GM19372 (cell line): Measurements from ENCODE around the gene SERPINA9.

Experiments used
- ATAC-seq: cut with Tn5 transposase; IDR thresholded peaks from one replicate; pipeline ENCODE4 v1.9.1; 2021; ENCODE audit warnings: mild to moderate bottlenecking, low read depth, moderate library complexity; ENCODE audit not compliant: unreplicated experiment

SERPINA9 gene

GRCh38 chr14:94462763-94463572 lies 13.0 kb downstream of the SERPINA9 start:
- ATAC-seq = no peak

GRCh38 chr14:94462219-94462551 lies 13.8 kb downstream of the SERPINA9 start:
- no peak for ATAC-seq

GRCh38 chr14:94461526-94462218 lies 14.3 kb downstream of the SERPINA9 start:
- ATAC-seq = no peak

GRCh38 chr14:94460631-94461416 lies 15.2 kb downstream of the SERPINA9 start:
- ATAC-seq = no peak

GRCh38 chr14:94458558-94459205 lies 17.3 kb downstream of the SERPINA9 start:
- no peak for ATAC-seq

GRCh38 chr14:94458096-94458495 lies 17.9 kb downstream of the SERPINA9 start:
- no peak for ATAC-seq

GRCh38 chr14:94455928-94456327 lies 20.1 kb downstream of the SERPINA9 start:
- no peak for ATAC-seq

GRCh38 chr14:94451826-94452225 lies 24.2 kb downstream of the SERPINA9 start:
- ATAC-seq = no peak

- ATAC-seq = no peak
Measured at GRCh38 chr14:94451091-94451771, 24.8 kb downstream of the SERPINA9 start.

- no peak for ATAC-seq
Measured at GRCh38 chr14:94450722-94451090, 25.3 kb downstream of the SERPINA9 start.

GRCh38 chr14:94449930-94450329 lies 26.1 kb downstream of the SERPINA9 start:
- no peak for ATAC-seq

- ATAC-seq = no peak
Measured at GRCh38 chr14:94448071-94448808, 27.8 kb downstream of the SERPINA9 start.

- ATAC-seq = no peak
Measured at GRCh38 chr14:94447206-94447605, 28.8 kb downstream of the SERPINA9 start.

- no peak for ATAC-seq
Measured at GRCh38 chr14:94446126-94446525, 29.9 kb downstream of the SERPINA9 start.

- no peak for ATAC-seq
Measured at GRCh38 chr14:94445003-94445402, 31.0 kb downstream of the SERPINA9 start.

- ATAC-seq = no peak
Measured at GRCh38 chr14:94441531-94442205, 34.3 kb downstream of the SERPINA9 start.

- no peak for ATAC-seq
Measured at GRCh38 chr14:94441130-94441529, 34.9 kb downstream of the SERPINA9 start.

GRCh38 chr14:94439453-94440057 lies 36.4 kb downstream of the SERPINA9 start:
- ATAC-seq = no peak

GRCh38 chr14:94428610-94429009 lies 47.4 kb downstream of the SERPINA9 start:
- no peak for ATAC-seq
